ENCODE measurements around the gene ZAP70. TPM values are rescaled to one million over a fixed set of nuclear protein-coding genes. Genes with fewer than 3 reads are reported as not detected.

The ZAP70 gene
- total RNA-seq (2021) = not detected in 2 replicates
- not detected for Bru-seq, nascent RNA
- BruChase-seq, experiment 1, labeled RNA remaining after a 2-hour chase = percentile 9 among the genes with signal in this experiment
- BruChase-seq, experiment 2, labeled RNA remaining after a 6-hour chase = percentile 16 among the genes with signal in this experiment
- long read RNA-seq = 0 reads

- TF ChIP-seq EZH2 (IDR thresholded peaks at IDR 0.05; ENCODE audit: borderline replicate concordance, low read depth, low read length, poor library complexity, severe bottlenecking) = no peak
- TF ChIP-seq, protein P1, sequence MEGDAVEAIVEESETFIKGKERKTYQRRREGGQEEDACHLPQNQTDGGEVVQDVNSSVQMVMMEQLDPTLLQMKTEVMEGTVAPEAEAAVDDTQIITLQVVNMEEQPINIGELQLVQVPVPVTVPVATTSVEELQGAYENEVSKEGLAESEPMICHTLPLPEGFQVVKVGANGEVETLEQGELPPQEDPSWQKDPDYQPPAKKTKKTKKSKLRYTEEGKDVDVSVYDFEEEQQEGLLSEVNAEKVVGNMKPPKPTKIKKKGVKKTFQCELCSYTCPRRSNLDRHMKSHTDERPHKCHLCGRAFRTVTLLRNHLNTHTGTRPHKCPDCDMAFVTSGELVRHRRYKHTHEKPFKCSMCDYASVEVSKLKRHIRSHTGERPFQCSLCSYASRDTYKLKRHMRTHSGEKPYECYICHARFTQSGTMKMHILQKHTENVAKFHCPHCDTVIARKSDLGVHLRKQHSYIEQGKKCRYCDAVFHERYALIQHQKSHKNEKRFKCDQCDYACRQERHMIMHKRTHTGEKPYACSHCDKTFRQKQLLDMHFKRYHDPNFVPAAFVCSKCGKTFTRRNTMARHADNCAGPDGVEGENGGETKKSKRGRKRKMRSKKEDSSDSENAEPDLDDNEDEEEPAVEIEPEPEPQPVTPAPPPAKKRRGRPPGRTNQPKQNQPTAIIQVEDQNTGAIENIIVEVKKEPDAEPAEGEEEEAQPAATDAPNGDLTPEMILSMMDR (conservative IDR thresholded peaks at IDR 0.05; ENCODE audit: low read depth, low read length) = no peak
- Histone ChIP-seq H3K4me3 (ENCODE audit: low read depth, low read length, poor library complexity, severe bottlenecking) (no peak within 1 kb of the TSS), H3K27ac (ENCODE audit: low read depth, low read length, poor library complexity, severe bottlenecking) (no peak within 1 kb of the TSS), H3K4me1 (ENCODE audit: insufficient read depth, low read length, poor library complexity, severe bottlenecking) (no peaks in the 10 kb centered on the region), H3K36me3 (ENCODE audit: insufficient read depth, low read length, poor library complexity, severe bottlenecking) (no peaks in the 10 kb centered on the region), H3K9me3 (ENCODE audit: low read depth, low read length, poor library complexity, severe bottlenecking) (no peaks in the 10 kb centered on the region), H3K27me3 (replicated peaks; ENCODE audit: insufficient read depth, low read depth, low read length, poor library complexity) (no peaks in the 10 kb centered on the region)
- DNase-seq (ENCODE audit: low spot score) = no peak
- intact Hi-C loops (cut with micrococcal nuclease; ENCODE audit: unreplicated experiment) = no loop called here
- ChIA-PET CTCF (no interaction called here), POLR2A (ENCODE audit: low non-redundant PET) (no interaction called here)
- no TSS peak for BruUV-seq (replicated peaks)
Observed at GRCh38 chr2:97713296-97714083, at the start of gene ZAP70. Gene ZAP70 (plus strand): TSS chr2:97713576. CDS start chr2:97724037, 10,461 bp downstream.

- H3K4me1 ChIP-seq (ENCODE audit: insufficient read depth, low read length, poor library complexity, severe bottlenecking) = peaks cover 10% of the 10 kb centered on the region
- TF ChIP-seq, protein P1 (conservative IDR thresholded peaks at IDR 0.05; ENCODE audit: low read depth, low read length) = no peak
- TF ChIP-seq EZH2 (IDR thresholded peaks at IDR 0.05; ENCODE audit: borderline replicate concordance, low read depth, low read length, poor library complexity, severe bottlenecking) = no peak
- no peaks in the 10 kb centered on the region for H3K9me3 ChIP-seq (ENCODE audit: low read depth, low read length, poor library complexity, severe bottlenecking)
- no peaks in the 10 kb centered on the region for H3K36me3 ChIP-seq (ENCODE audit: insufficient read depth, low read length, poor library complexity, severe bottlenecking)
- H3K27me3 ChIP-seq (replicated peaks; ENCODE audit: insufficient read depth, low read depth, low read length, poor library complexity) = no peaks in the 10 kb centered on the region
- CTCF ChIA-PET = interaction anchor here (0.6 to 1.5 kb wide), 5 partner anchors 11 to 37 kb away, joined by 3 to 6 read pairs (median 3); partner anchors contain the start of gene COX5B
- peak overlapping the region; percentile 81 for H3K27ac ChIP-seq (ENCODE audit: low read depth, low read length, poor library complexity, severe bottlenecking)
- no peak for DNase-seq (ENCODE audit: low spot score)
- intact Hi-C loops (cut with micrococcal nuclease; ENCODE audit: unreplicated experiment) = no loop called here
- POLR2A ChIA-PET (ENCODE audit: low non-redundant PET) = interaction anchor here (0.9 kb wide), 1 partner anchor 18 kb away, joined by 7 read pairs; the partner anchor contains the start of gene COX5B
- no TSS peak for BruUV-seq (replicated peaks)
- peak overlapping the region; percentile 78 for H3K4me3 ChIP-seq (ENCODE audit: low read depth, low read length, poor library complexity, severe bottlenecking)
Observed at GRCh38 chr2:97663626-97663961, 49.8 kb upstream of the ZAP70 start.

DNA sequence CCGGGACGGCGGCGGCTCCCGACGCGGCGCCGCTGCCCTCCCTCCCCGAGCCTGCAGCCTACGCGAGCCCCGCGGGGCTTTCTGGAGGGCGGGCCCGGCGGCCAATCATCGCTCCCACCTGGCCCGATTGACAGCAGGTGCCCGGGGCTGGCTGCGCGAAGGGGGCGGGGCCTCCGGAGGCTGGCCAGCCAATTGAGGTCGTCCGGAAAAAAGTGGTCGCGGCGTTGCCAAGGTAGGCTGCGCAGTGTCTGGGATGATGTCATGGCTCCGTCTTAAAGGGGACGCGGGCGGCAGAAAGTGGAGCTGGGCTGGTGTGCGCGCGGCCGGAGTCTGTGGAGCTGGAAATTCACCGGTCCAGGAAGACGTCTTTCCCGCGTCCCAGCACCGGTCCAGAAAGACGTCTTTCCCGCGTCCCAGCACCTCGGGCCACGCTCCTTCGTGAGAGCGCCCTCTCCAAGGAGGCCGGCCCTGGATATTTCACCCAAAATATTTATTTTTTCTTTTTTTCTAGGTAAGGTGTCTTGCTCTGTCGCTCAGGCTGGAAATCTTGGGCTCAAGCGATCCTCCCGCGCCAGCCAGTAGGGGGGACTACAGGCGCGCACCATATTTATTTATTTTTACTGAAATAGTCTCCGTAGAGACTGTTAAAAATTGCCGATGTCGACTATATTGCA is 49.3 kb upstream of the ZAP70 start, which contains the start of gene ACTR1B:
Gene ACTR1B, minus strand, starts transcription at position 83 of the 674 bp plus-strand sequence. CDS start 154 bp downstream, outside the sequence.
- TF ChIP-seq EZH2 (IDR thresholded peaks at IDR 0.05; ENCODE audit: borderline replicate concordance, low read depth, low read length, poor library complexity, severe bottlenecking) = no peak
- TF ChIP-seq, protein P1 (conservative IDR thresholded peaks at IDR 0.05; ENCODE audit: low read depth, low read length) = peak; percentile 73
- Histone ChIP-seq H3K9me3 (ENCODE audit: low read depth, low read length, poor library complexity, severe bottlenecking) (no peaks in the 10 kb centered on the region), H3K4me1 (ENCODE audit: insufficient read depth, low read length, poor library complexity, severe bottlenecking) (peaks cover 10% of the 10 kb centered on the region), H3K27ac (ENCODE audit: low read depth, low read length, poor library complexity, severe bottlenecking) (peak within 1 kb of the TSS; percentile 85), H3K4me3 (ENCODE audit: low read depth, low read length, poor library complexity, severe bottlenecking) (peak within 1 kb of the TSS; percentile 78), H3K36me3 (ENCODE audit: insufficient read depth, low read length, poor library complexity, severe bottlenecking) (no peaks in the 10 kb centered on the region), H3K27me3 (replicated peaks; ENCODE audit: insufficient read depth, low read depth, low read length, poor library complexity) (no peaks in the 10 kb centered on the region)
- DNase-seq (ENCODE audit: low spot score) = peak; percentile 99
- intact Hi-C loops (cut with micrococcal nuclease; ENCODE audit: unreplicated experiment) = loop anchor here (2.0 kb wide), 1 partner anchor 33 kb away; no protein-coding TSS in a partner anchor
- ChIA-PET POLR2A (ENCODE audit: low non-redundant PET) (interaction anchor here (0.9 to 1.1 kb wide), 2 partner anchors 12 to 18 kb away, joined by 3 to 7 read pairs; partner anchors contain the start of gene COX5B), CTCF (interaction anchor here (0.6 to 1.5 kb wide), 6 partner anchors 11 to 73 kb away, joined by 3 to 6 read pairs (median 3); partner anchors contain the start of gene COX5B)
- BruUV-seq (replicated peaks) = no TSS peak

All from A673 (cell line).